HEK293 (cell line): ENCODE measurements around the gene CCDC24.

Experiments used
- KLF9 ChIP-seq: fragments of 450-650 bp; formaldehyde crosslinking; IDR thresholded peaks from 2 replicates; pipeline ENCODE4 v1.5.1; 2016; ENCODE audit warnings: missing biosample characterization, missing genetic modification characterization, low read depth
- ZNF114 ChIP-seq: fragments of 450-650 bp; formaldehyde crosslinking; IDR thresholded peaks from 2 replicates; pipeline ENCODE4 v1.5.0; 2017; ENCODE audit warnings: missing biosample characterization, missing genetic modification characterization
- ZNF24 ChIP-seq: fragments of 450-650 bp; formaldehyde crosslinking; IDR thresholded peaks from 2 replicates; pipeline ENCODE4 v1.5.1; 2016; ENCODE audit warnings: missing biosample characterization, missing genetic modification characterization
- ZNF391 ChIP-seq: fragments of 450-650 bp; formaldehyde crosslinking; IDR thresholded peaks from 2 replicates; pipeline ENCODE4 v1.5.1; 2016; ENCODE audit warnings: low read depth, missing biosample characterization, missing genetic modification characterization, borderline replicate concordance
- ZNF549 ChIP-seq: fragments of 450-650 bp; IDR thresholded peaks from 2 replicates; pipeline ENCODE4 v1.5.1; 2018; ENCODE audit warnings: missing biosample characterization, missing genetic modification characterization, mild to moderate bottlenecking, inconsistent platforms, moderate library complexity
- TF ChIP-seq, protein P1 (sequence below): fragments of 450-650 bp; formaldehyde crosslinking; IDR thresholded peaks from 2 replicates; pipeline ENCODE4 v1.5.1; 2016; ENCODE audit warnings: missing biosample characterization, missing genetic modification characterization, low read depth
- TF ChIP-seq, protein P2 (sequence below): sonication (generic); formaldehyde crosslinking; IDR thresholded peaks from 2 replicates; pipeline ENCODE4 v1.8.1; 2022; ENCODE audit warnings: mild to moderate bottlenecking, moderate library complexity, missing genetic modification reagents
- TF ChIP-seq, protein P3 (sequence below): fragments of 450-650 bp; formaldehyde crosslinking; IDR thresholded peaks from 2 replicates; pipeline ENCODE4 v1.5.1; 2016; ENCODE audit warnings: missing biosample characterization, missing genetic modification characterization
- TF ChIP-seq, protein P4 (sequence below): fragments of 450-650 bp; formaldehyde crosslinking; IDR thresholded peaks from 2 replicates; pipeline ENCODE4 v1.5.1; 2016; ENCODE audit warnings: missing biosample characterization, missing genetic modification characterization
- TF ChIP-seq, protein P5 (sequence below): fragments of 450-650 bp; IDR thresholded peaks from 2 replicates; pipeline ENCODE4 v1.5.1; 2018; ENCODE audit warnings: missing biosample characterization, mild to moderate bottlenecking, missing genetic modification characterization
- TF ChIP-seq, protein P6 (sequence below): fragments of 450-650 bp; formaldehyde crosslinking; IDR thresholded peaks from 2 replicates; pipeline ENCODE4 v1.5.1; 2016; ENCODE audit warnings: missing biosample characterization, missing genetic modification characterization
- TF ChIP-seq, protein P7 (sequence below): fragments of 450-650 bp; formaldehyde crosslinking; IDR thresholded peaks from 2 replicates; pipeline ENCODE4 v1.5.1; 2017; ENCODE audit warnings: missing biosample characterization, mild to moderate bottlenecking, missing genetic modification characterization, moderate library complexity

DNA sequence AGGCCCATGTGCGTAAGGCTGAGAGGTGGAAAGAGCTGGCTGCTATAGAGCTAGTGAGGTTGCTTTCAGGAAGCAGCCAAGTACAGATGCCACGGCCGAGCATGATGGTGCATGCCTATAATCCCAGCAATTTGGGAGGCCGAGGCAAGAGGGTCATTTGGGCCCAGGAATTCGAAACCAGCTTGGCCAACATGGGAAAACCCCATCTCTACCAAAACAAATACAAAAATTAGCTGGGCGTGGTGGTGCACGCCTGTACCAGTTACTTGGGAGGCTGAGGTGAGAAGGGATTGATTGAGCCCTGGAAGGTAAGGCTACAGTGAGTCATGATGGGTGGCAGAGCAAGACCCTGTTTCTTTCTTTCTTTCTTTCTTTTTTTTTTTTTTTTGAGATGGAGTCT is 2.7 kb downstream of the CCDC24 start:
- no peak for TF ChIP-seq ZNF114
- no peak for TF ChIP-seq ZNF24 (tag by site-specific recombination)
- TF ChIP-seq, protein P1, sequence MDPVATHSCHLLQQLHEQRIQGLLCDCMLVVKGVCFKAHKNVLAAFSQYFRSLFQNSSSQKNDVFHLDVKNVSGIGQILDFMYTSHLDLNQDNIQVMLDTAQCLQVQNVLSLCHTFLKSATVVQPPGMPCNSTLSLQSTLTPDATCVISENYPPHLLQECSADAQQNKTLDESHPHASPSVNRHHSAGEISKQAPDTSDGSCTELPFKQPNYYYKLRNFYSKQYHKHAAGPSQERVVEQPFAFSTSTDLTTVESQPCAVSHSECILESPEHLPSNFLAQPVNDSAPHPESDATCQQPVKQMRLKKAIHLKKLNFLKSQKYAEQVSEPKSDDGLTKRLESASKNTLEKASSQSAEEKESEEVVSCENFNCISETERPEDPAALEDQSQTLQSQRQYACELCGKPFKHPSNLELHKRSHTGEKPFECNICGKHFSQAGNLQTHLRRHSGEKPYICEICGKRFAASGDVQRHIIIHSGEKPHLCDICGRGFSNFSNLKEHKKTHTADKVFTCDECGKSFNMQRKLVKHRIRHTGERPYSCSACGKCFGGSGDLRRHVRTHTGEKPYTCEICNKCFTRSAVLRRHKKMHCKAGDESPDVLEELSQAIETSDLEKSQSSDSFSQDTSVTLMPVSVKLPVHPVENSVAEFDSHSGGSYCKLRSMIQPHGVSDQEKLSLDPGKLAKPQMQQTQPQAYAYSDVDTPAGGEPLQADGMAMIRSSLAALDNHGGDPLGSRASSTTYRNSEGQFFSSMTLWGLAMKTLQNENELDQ = no peak
- TF ChIP-seq, protein P2, sequence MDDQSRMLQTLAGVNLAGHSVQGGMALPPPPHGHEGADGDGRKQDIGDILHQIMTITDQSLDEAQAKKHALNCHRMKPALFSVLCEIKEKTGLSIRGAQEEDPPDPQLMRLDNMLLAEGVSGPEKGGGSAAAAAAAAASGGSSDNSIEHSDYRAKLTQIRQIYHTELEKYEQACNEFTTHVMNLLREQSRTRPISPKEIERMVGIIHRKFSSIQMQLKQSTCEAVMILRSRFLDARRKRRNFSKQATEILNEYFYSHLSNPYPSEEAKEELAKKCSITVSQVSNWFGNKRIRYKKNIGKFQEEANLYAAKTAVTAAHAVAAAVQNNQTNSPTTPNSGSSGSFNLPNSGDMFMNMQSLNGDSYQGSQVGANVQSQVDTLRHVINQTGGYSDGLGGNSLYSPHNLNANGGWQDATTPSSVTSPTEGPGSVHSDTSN (CRISPR knock-in tag) = no peak
- TF ChIP-seq, protein P3, sequence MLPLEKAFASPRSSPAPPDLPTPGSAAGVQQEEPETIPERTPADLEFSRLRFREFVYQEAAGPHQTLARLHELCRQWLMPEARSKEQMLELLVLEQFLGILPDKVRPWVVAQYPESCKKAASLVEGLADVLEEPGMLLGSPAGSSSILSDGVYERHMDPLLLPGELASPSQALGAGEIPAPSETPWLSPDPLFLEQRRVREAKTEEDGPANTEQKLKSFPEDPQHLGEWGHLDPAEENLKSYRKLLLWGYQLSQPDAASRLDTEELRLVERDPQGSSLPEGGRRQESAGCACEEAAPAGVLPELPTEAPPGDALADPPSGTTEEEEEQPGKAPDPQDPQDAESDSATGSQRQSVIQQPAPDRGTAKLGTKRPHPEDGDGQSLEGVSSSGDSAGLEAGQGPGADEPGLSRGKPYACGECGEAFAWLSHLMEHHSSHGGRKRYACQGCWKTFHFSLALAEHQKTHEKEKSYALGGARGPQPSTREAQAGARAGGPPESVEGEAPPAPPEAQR (tag by site-specific recombination) = no peak
- TF ChIP-seq ZNF391 = no peak
- TF ChIP-seq, protein P4, sequence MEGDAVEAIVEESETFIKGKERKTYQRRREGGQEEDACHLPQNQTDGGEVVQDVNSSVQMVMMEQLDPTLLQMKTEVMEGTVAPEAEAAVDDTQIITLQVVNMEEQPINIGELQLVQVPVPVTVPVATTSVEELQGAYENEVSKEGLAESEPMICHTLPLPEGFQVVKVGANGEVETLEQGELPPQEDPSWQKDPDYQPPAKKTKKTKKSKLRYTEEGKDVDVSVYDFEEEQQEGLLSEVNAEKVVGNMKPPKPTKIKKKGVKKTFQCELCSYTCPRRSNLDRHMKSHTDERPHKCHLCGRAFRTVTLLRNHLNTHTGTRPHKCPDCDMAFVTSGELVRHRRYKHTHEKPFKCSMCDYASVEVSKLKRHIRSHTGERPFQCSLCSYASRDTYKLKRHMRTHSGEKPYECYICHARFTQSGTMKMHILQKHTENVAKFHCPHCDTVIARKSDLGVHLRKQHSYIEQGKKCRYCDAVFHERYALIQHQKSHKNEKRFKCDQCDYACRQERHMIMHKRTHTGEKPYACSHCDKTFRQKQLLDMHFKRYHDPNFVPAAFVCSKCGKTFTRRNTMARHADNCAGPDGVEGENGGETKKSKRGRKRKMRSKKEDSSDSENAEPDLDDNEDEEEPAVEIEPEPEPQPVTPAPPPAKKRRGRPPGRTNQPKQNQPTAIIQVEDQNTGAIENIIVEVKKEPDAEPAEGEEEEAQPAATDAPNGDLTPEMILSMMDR = no peak
- TF ChIP-seq, protein P5, sequence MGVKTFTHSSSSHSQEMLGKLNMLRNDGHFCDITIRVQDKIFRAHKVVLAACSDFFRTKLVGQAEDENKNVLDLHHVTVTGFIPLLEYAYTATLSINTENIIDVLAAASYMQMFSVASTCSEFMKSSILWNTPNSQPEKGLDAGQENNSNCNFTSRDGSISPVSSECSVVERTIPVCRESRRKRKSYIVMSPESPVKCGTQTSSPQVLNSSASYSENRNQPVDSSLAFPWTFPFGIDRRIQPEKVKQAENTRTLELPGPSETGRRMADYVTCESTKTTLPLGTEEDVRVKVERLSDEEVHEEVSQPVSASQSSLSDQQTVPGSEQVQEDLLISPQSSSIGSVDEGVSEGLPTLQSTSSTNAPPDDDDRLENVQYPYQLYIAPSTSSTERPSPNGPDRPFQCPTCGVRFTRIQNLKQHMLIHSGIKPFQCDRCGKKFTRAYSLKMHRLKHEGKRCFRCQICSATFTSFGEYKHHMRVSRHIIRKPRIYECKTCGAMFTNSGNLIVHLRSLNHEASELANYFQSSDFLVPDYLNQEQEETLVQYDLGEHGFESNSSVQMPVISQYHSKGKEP (tag by site-specific recombination) = no peak
- no peak for TF ChIP-seq KLF9
- TF ChIP-seq ZNF549 = no peak
- TF ChIP-seq, protein P6, sequence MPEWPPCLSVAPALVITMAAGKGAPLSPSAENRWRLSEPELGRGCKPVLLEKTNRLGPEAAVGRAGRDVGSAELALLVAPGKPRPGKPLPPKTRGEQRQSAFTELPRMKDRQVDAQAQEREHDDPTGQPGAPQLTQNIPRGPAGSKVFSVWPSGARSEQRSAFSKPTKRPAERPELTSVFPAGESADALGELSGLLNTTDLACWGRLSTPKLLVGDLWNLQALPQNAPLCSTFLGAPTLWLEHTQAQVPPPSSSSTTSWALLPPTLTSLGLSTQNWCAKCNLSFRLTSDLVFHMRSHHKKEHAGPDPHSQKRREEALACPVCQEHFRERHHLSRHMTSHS (tag by site-specific recombination) = no peak
- TF ChIP-seq, protein P7, sequence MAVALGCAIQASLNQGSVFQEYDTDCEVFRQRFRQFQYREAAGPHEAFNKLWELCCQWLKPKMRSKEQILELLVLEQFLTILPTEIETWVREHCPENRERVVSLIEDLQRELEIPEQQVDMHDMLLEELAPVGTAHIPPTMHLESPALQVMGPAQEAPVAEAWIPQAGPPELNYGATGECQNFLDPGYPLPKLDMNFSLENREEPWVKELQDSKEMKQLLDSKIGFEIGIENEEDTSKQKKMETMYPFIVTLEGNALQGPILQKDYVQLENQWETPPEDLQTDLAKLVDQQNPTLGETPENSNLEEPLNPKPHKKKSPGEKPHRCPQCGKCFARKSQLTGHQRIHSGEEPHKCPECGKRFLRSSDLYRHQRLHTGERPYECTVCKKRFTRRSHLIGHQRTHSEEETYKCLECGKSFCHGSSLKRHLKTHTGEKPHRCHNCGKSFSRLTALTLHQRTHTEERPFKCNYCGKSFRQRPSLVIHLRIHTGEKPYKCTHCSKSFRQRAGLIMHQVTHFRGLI = no peak
